HK-2 (cell line): ENCODE results near the gene KCNQ1.

Experiments used
- DNase-seq: peaks from one replicate; pipeline ENCODE4 v3.0.0-alpha.2; 2018; ENCODE audit not compliant: unreplicated experiment

KCNQ1 gene

DNA sequence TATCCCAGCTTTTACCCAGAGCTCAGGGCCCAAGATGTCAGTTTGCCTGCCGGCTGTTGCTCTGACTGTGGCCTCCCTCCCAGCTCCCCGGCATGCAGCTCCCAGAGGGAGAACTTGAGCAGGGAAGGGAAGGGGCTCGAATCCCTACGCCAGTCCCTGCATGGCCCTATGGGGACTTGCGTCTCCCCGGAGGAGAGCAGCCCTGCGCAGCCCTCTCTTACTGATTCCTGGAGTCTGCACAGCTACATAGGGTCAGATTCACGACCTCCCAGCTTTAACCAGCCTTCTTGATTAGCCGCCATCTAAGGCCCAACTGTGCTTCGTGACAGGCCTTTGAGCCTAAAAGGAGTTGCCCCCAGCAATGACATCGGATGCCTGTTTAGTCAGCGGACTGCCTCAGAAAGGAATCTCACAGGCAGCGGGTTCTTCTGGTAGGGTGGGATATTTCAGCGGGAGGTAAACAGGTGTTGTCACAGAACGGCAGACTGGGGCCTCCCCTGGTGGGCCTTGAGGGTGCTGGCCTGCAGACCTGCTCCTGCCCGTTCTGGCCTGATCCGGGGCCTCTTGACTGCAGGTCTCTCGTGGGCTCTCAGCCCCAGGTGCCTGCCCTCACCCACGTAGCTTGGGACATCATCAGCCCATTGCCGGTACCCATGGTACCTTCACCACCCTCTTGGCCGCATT, 298.8 kb downstream of the KCNQ1 start:
- DNase-seq = no peak

GRCh38 chr11:2744166-2744565, 299.4 kb downstream of the KCNQ1 start:
- DNase-seq = no peak

DNA sequence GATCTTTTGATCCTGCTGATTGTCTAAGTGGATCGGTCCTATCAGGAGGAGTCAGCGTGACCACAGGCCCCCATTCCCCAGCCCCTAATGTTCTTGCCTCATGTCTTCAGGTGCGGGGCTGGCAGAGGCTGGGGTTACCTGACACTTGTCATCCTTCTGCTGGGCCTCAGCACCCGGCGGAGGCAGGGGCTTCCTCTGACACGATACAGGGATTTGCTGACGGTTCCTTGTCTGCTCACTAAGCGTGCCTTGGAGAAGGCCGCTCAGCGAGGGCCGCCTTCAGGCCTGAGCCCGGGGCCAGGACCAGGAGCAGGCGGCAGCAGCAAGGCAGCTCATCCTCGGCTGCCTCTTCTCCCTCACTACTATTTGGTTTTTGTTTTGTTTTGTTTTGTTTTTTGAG, 300.7 kb downstream of the KCNQ1 start:
- DNase-seq = no peak

- DNase-seq = no peak
Observed at GRCh38 chr11:2746401-2747247, 301.8 kb downstream of the KCNQ1 start.

DNA sequence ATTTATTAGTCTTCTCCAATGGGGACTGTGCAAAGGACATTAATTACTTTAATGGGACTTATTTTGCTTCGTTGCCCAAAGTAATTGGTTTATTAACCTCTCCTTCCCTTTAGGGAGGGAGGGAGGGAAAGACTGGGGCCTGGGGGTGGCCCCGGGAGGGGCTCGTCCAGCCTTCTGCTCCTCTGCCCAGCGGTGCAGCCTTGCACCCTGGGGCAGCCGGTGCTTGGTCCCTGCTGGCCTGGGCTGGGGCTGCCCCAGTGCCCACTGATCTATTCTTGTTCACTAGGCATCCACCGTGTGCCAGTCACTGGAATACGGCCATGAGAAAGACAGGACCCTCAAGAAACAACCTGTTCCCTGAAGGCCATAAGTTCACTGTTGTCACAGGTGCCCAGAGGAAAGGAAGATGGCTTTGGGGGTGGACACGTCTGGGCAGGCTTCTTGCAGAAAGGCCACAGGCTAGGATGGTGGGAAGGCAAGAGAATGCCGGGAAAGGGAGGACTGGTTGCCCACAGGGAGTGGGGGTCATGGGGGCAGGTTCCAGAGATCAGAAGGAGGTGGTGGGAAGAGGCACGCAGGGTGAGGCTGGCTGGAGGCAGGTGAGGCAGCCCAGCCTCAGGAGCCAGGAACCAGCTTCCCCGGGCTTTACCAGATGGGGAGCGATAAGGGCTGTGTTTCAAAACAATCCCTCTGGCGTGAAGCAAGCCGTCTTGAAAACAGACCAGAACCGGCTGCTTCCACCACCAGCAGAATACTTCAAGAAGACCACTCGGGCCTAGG, 302.6 kb downstream of the KCNQ1 start:
- DNase-seq = no peak

- DNase-seq = no peak
Observed at GRCh38 chr11:2748061-2748813, 303.4 kb downstream of the KCNQ1 start.

- no peak for DNase-seq
Observed at GRCh38 chr11:2748814-2749554, 304.2 kb downstream of the KCNQ1 start.

DNA sequence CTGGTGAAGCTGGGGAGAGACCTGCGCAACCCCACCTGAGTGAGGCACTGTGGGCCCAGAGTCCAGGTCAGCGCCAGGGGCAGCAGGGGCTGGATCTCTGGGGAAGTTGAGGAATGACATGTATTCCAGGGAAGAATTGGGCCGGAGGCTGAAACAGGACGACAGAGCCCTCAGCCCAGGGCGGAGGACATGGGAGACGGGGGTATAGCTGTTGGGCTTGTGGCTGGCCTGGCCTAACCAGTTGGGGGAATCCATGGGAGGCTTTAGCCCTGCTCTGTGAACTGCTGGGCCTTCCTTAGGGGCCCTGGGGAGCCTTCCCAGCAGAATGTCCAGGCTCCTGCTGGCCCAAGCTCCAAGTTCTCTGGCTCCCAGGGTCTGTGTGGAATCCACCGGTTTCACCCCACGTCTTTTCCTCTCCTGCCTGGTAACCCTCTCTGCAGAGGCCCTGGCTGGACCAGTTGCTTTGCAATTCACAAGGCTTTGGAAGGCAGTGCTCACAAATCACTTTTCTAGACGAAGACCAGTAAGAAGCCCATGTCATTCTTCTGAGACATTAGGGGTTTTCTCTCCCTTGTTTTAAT, 305.4 kb downstream of the KCNQ1 start:
- DNase-seq = no peak

- no peak for DNase-seq
Observed at GRCh38 chr11:2750682-2751522, 306.1 kb downstream of the KCNQ1 start.

GRCh38 chr11:2751523-2752203, 306.9 kb downstream of the KCNQ1 start:
- no peak for DNase-seq

DNA sequence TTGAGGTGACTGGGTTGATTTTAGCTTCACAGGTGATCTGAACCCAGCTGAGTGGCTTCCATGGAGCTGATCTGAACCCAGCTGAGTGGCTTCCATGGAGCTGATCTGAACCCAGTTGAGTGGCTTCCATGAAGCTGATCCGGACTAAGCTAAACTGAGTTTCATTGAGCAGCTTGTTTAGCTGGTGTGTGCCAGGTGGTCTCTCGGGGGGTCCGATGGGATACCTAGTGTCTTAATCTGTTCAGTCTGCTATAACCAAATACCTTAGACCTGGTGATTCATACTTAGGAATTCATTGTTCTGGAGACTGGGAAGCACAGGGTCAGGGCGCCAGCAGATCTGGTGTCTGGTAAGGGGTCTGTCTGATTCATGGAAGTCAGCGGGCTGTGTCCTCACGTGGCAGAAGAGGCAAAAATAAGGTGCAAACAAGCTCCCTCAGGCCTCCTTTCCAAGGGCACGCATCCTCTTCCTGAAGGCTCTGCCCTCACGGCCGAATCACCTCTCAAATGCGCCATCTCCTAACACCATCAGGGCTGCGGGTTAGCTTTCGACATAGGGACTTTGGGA, 307.5 kb downstream of the KCNQ1 start:
- DNase-seq = peak; percentile 67

DNA sequence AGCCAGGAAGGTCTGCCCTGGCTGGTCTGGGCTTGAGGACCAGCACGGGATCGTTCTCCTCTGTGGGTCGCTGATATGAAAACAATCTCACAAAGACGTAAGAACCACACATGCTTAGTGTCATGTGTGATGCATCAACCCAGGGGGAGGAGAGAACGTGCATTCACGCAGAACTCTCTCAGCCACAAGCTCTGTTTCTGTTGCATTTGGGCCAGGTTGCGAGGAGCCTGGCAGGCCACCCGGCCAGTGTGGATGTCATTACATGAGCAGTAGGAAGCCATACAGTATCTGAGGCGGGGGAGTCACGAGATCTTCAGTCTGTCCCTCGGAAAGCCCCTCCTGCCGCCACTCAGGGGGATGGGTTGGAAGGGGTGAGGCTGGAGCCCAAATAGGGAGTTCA, 308.1 kb downstream of the KCNQ1 start:
- peak; percentile 42 for DNase-seq

DNA sequence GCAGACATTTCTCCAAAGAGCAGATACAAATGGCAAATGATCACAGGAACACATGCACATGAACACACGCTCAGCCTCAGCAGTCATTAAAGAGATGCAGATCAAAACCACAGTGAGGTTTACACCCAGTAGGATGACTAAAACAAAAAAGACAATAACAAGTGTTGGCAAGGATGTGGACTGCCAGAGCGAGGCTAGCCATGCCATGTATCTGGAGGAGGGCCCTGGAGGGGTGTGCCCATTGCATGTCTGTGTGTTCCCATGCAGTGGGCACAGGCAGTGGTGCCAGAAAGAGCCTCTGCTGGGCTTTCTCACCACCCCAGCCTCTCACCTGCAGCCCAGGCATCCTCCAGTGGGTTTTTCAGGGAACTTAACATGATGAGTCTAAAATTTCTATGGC, 309.2 kb downstream of the KCNQ1 start:
- no peak for DNase-seq

DNA sequence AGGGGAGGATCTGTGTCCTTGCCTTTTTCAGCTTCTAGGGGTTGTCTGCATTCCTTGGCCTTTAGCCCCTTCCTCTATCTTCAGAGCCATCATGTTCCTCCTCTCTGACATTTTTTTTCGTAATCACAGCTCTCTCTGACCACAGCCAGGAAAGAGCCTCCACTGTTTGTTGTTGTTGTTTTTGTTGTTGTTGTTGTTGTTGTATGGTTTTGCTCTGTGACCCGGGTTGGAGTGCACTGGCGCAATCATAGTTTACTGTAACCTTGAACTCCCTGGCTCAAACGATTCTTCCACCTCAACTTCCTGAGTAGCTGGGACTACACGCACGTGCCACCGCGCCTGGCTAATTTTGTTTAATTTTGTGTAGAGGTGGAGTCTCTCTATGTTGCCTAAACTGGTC, 310.3 kb downstream of the KCNQ1 start:
- DNase-seq = no peak

DNA sequence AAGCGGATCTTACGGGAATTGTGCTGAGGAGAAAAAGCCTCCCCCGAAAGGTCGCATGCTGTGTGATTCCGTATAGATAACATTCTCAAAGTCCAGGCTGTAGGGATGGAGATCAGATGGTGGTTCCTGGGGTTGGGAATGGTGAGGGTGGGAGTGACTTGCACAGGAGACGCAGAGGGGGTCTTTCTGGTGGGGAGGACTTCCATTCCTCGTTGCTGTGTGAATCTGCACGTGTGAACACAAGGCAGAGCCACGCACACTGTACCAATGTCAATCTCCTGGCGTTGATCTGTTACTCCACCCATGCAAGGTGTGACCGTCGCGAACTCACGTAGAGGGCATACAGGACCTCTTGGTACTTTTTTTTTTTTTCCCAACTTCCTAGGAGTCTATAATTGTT, 313.9 kb downstream of the KCNQ1 start:
- no peak for DNase-seq

GRCh38 chr11:2759228-2760195, 314.7 kb downstream of the KCNQ1 start:
- DNase-seq = no peak

DNA sequence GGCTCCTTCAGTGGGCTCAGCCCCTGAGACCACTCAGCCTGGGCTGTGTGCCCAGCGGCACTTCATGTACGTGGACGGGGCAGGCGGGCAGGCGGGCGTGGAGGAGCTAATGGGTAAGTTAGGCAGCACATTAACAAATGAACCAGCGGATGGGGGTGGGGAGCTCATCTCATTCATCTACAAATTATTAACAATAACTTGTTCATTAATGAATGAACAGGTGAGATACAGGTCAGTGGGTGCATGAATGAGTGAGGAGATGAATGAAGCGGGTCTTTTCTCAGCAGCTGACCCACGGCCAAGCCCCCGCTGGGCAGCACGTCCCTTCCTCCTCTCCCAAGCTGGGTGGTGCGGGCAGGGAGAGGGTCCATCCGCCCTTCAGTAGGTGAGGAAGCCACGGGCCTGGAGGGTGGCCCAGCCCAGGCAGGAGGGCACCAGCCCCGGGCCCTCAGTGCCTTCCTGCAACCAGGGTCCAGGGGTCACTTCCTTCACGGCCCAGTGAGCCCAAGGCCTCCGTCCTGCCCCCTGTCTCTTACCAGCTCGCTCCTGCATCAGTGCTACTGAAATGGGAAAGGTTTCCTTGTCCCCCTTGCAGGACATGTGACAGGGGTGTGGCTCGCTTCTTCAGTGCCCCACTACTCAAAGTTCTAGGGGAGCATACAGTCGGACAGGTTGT, 315.5 kb downstream of the KCNQ1 start:
- DNase-seq = no peak
